ENCODE measurements around the gene NPHP4.
A peak's percentile ranks its signal among the peaks of the same experiment; 100 is the strongest.
"Not testable (repeated sequence)": the region's sequence is repeated elsewhere in the genome, so short reads cannot be mapped to it uniquely, and the experiment has no call there.

NPHP4 gene

DNA sequence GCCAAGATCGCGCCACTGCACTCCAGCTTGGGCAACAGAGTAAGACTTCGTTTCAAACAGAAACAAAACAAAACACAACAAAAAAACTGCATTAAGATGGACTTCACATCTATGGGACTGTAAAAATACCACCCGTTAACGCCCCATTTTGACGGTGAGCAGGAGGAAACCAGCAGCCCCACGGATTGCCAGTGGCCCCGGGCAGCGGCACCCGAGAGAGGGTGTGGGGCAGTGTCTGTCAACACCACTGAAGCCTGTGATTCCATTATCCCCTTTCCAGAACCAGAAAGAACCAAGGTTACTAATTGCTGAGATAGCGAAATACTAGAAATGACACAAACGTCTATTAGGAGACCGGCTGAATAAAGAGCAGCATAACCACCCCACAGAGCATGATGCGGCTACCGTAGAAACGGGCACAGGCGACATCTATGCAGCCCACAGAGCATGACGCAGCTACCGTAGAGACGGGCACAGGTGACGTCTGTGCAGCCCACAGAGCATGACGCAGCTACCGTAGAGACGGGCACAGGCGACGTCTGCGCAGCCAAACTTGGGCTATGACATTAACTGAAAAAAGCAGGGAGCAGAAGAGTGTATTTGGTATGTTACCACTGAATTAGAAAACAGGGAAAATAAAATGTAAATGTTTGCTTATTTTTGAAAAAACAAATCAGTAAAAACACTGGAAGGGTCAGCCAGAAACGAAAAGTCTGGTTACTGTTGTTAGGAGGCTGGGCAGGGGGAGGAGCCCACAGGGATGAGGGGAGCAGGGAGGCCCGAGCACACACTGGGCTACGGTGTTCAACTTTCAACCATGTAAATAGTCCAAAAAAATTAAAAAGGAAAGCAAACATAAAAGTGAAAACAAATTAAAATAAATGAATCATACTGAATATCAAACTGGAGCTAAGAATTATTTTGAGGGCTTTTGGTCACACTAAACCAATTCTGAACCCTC, 96.5 kb downstream of the NPHP4 start:
- TF ChIP-seq, protein P1, sequence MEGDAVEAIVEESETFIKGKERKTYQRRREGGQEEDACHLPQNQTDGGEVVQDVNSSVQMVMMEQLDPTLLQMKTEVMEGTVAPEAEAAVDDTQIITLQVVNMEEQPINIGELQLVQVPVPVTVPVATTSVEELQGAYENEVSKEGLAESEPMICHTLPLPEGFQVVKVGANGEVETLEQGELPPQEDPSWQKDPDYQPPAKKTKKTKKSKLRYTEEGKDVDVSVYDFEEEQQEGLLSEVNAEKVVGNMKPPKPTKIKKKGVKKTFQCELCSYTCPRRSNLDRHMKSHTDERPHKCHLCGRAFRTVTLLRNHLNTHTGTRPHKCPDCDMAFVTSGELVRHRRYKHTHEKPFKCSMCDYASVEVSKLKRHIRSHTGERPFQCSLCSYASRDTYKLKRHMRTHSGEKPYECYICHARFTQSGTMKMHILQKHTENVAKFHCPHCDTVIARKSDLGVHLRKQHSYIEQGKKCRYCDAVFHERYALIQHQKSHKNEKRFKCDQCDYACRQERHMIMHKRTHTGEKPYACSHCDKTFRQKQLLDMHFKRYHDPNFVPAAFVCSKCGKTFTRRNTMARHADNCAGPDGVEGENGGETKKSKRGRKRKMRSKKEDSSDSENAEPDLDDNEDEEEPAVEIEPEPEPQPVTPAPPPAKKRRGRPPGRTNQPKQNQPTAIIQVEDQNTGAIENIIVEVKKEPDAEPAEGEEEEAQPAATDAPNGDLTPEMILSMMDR (IDR thresholded peaks at IDR 0.05; ENCODE audit: borderline replicate concordance, insufficient read depth, low read depth, low read length) = no peak
- H3K4me3 ChIP-seq (ENCODE audit: low read depth, low read length) = no peak overlapping the region

GRCh38 chr1:5893699-5894278, 98.4 kb downstream of the NPHP4 start:
- TF ChIP-seq, protein P1 (IDR thresholded peaks at IDR 0.05; ENCODE audit: borderline replicate concordance, insufficient read depth, low read depth, low read length) = peak; percentile 33; the same call in 1 of the 2 replicates
- not testable (repeated sequence) for H3K4me3 ChIP-seq (ENCODE audit: low read depth, low read length)

- TF ChIP-seq, protein P1 (IDR thresholded peaks at IDR 0.05; ENCODE audit: borderline replicate concordance, insufficient read depth, low read depth, low read length) = no peak
- no peak overlapping the region for H3K4me3 ChIP-seq (ENCODE audit: low read depth, low read length)
Observed at GRCh38 chr1:5892329-5892728, 99.9 kb downstream of the NPHP4 start.

DNA sequence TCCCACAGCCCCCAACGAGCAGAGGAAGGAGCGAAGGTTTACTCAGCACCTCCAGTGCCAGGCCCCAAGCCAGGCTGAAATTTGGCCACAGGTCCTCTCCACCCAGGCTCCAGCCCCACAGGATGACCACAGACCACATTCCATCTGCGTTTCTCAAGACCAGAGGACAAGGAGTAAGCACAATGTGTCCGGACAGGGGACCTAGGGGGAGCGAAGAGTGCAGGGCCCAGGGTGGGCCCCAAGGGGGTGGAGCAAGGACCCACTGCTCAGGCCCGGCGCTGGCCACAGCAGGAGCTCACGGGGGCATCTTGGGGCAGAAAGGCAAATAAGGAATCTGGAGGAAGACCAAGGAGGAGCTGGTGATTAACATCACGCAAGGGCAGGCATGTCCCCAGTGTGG, 100.5 kb downstream of the NPHP4 start:
- no peak overlapping the region for H3K4me3 ChIP-seq (ENCODE audit: low read depth, low read length)
- TF ChIP-seq, protein P1 (IDR thresholded peaks at IDR 0.05; ENCODE audit: borderline replicate concordance, insufficient read depth, low read depth, low read length) = no peak

DNA sequence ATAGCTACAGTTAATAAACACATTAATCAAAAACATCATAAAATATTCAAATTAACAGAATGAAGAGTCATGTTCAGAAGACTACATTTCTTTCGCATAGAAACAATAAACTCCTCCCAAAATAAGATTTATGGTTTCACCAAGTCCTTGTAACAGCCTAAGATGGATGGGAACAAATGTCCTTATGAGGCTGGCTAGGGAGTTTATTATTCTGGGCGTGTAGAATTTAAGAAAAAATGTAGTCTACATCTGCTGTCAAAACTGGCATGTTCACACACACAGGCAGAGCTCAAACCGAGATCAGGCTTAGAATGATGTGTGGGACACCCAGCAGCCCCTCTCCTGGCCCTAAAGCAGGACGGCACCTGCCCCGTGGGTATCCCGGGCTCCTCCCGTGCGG, 101.1 kb downstream of the NPHP4 start:
- TF ChIP-seq, protein P1 (IDR thresholded peaks at IDR 0.05; ENCODE audit: borderline replicate concordance, insufficient read depth, low read depth, low read length) = no peak
- H3K4me3 ChIP-seq (ENCODE audit: low read depth, low read length) = no peak overlapping the region

GRCh38 chr1:5890346-5891106, 101.7 kb downstream of the NPHP4 start:
- TF ChIP-seq, protein P1 (IDR thresholded peaks at IDR 0.05; ENCODE audit: borderline replicate concordance, insufficient read depth, low read depth, low read length) = no peak
- no peak overlapping the region for H3K4me3 ChIP-seq (ENCODE audit: low read depth, low read length)

Measured in GM12875 (cell line).